Ectodermal cell (in vitro differentiated cells): ENCODE results near the gene FAN1.

Source experiments
- H3K27ac ChIP-seq: 2 replicates; pipeline ENCODE4 v1.7.0; 2013; ENCODE audit warnings: mild to moderate bottlenecking, low read depth, low read length; ENCODE audit not compliant: insufficient read depth, poor library complexity, severe bottlenecking
- H3K27me3 ChIP-seq: 2 replicates; pipeline ENCODE4 v1.7.0; 2013; ENCODE audit warnings: mild to moderate bottlenecking, low read length; ENCODE audit not compliant: insufficient read depth, control insufficient read depth, poor library complexity, severe bottlenecking
- H3K36me3 ChIP-seq: one replicate; pipeline ENCODE4 v1.7.0; 2013; ENCODE audit warnings: low read length; ENCODE audit not compliant: control insufficient read depth, insufficient read depth
- H3K4me1 ChIP-seq: one replicate; pipeline ENCODE4 v1.7.0; 2013; ENCODE audit warnings: low read length; ENCODE audit not compliant: control insufficient read depth, insufficient read depth
- H3K4me3 ChIP-seq: 2 replicates; pipeline ENCODE4 v1.7.0; 2013; ENCODE audit warnings: low read depth, low read length, control low read depth; ENCODE audit not compliant: insufficient read depth
- H3K9me3 ChIP-seq: 2 replicates; pipeline ENCODE4 v1.7.0; 2013; ENCODE audit warnings: mild to moderate bottlenecking, low read length, moderate library complexity; ENCODE audit not compliant: control insufficient read depth
- WGBS, 2 experiments: methylation state at CpG; one replicate each; pipeline ENCODE4 v1.1.7; 2013; ENCODE audit warnings: missing lambda C conversion rate in 2 of 2; 5-methylcytosine and 5-hydroxymethylcytosine counted together

The FAN1 gene

GRCh38 chr15:30953731-30954378 lies 50.1 kb downstream of the FAN1 start:
- Histone ChIP-seq H3K4me1 (no peaks in the 10 kb centered on the region), H3K27me3 (no peaks in the 10 kb centered on the region), H3K9me3 (no peaks in the 10 kb centered on the region), H3K36me3 (peaks cover 34% of the 10 kb centered on the region), H3K4me3 (no peak overlapping the region), H3K27ac (no peak overlapping the region)
- 85 to 88% methylated on average over 7 of the region's 7 CpGs for WGBS, 2 experiments

- Histone ChIP-seq H3K4me3 (no peak overlapping the region), H3K36me3 (peaks cover 34% of the 10 kb centered on the region), H3K4me1 (no peaks in the 10 kb centered on the region), H3K27me3 (no peaks in the 10 kb centered on the region), H3K27ac (no peak overlapping the region), H3K9me3 (no peaks in the 10 kb centered on the region)
- WGBS, 2 experiments = 88% methylated on average over 1 of the region's 1 CpG; no CpG with 5 or more reads in 1 of the 2 experiments
Observed at GRCh38 chr15:30954674-30955073, 51.0 kb downstream of the FAN1 start.

- H3K9me3 ChIP-seq = no peaks in the 10 kb centered on the region
- no peak overlapping the region for H3K4me3 ChIP-seq
- no peaks in the 10 kb centered on the region for H3K4me1 ChIP-seq
- 94 to 98% methylated on average over 6 of the region's 6 CpGs for WGBS, 2 experiments
- H3K27me3 ChIP-seq = no peaks in the 10 kb centered on the region
- no peak overlapping the region for H3K27ac ChIP-seq
- peaks cover 23% of the 10 kb centered on the region for H3K36me3 ChIP-seq
Observed at GRCh38 chr15:30956216-30957124, 52.8 kb downstream of the FAN1 start.

GRCh38 chr15:30958219-30958618 lies 54.5 kb downstream of the FAN1 start:
- no peak overlapping the region for H3K27ac ChIP-seq
- H3K9me3 ChIP-seq = no peaks in the 10 kb centered on the region
- WGBS, 2 experiments = 89 to 95% methylated on average over 5 of the region's 5 CpGs
- H3K4me3 ChIP-seq = no peak overlapping the region
- H3K36me3 ChIP-seq = peaks cover 15% of the 10 kb centered on the region
- no peaks in the 10 kb centered on the region for H3K27me3 ChIP-seq
- no peaks in the 10 kb centered on the region for H3K4me1 ChIP-seq

GRCh38 chr15:30962079-30962478 lies 58.4 kb downstream of the FAN1 start:
- H3K4me1 ChIP-seq = no peaks in the 10 kb centered on the region
- H3K27ac ChIP-seq = no peak overlapping the region
- no peak overlapping the region for H3K4me3 ChIP-seq
- peaks cover 14% of the 10 kb centered on the region for H3K36me3 ChIP-seq
- H3K9me3 ChIP-seq = no peaks in the 10 kb centered on the region
- no peaks in the 10 kb centered on the region for H3K27me3 ChIP-seq

GRCh38 chr15:30962659-30963058 lies 58.9 kb downstream of the FAN1 start:
- Histone ChIP-seq H3K36me3 (peaks cover 12% of the 10 kb centered on the region), H3K27ac (no peak overlapping the region), H3K4me3 (no peak overlapping the region), H3K9me3 (no peaks in the 10 kb centered on the region), H3K27me3 (no peaks in the 10 kb centered on the region), H3K4me1 (no peaks in the 10 kb centered on the region)
- 96 to 98% methylated on average over 2 to 3 of the region's 3 CpGs for WGBS, 2 experiments

- WGBS, 2 experiments = 96 to 100% methylated on average over 2 of the region's 3 CpGs
- Histone ChIP-seq H3K27ac (no peak overlapping the region), H3K27me3 (no peaks in the 10 kb centered on the region), H3K4me3 (no peak overlapping the region), H3K4me1 (no peaks in the 10 kb centered on the region), H3K36me3 (peaks cover 3% of the 10 kb centered on the region), H3K9me3 (no peaks in the 10 kb centered on the region)
Observed at GRCh38 chr15:30963681-30964080, 60.0 kb downstream of the FAN1 start.

- H3K27ac ChIP-seq = no peak overlapping the region
- no peaks in the 10 kb centered on the region for H3K4me1 ChIP-seq
- no peak overlapping the region for H3K4me3 ChIP-seq
- WGBS, 2 experiments = 93 to 99% methylated on average over 1 to 2 of the region's 2 CpGs
- H3K27me3 ChIP-seq = no peaks in the 10 kb centered on the region
- H3K36me3 ChIP-seq = no peaks in the 10 kb centered on the region
- H3K9me3 ChIP-seq = no peaks in the 10 kb centered on the region
Observed at GRCh38 chr15:30969724-30970123, 66.0 kb downstream of the FAN1 start.

- no peaks in the 10 kb centered on the region for H3K9me3 ChIP-seq
- H3K27ac ChIP-seq = no peak overlapping the region
- H3K36me3 ChIP-seq = no peaks in the 10 kb centered on the region
- H3K4me1 ChIP-seq = no peaks in the 10 kb centered on the region
- WGBS, 2 experiments = 91 to 95% methylated on average over 4 of the region's 4 CpGs
- H3K4me3 ChIP-seq = no peak overlapping the region
- H3K27me3 ChIP-seq = no peaks in the 10 kb centered on the region
Observed at GRCh38 chr15:30973379-30973778, 69.7 kb downstream of the FAN1 start.

- Histone ChIP-seq H3K36me3 (no peaks in the 10 kb centered on the region), H3K27ac (no peak overlapping the region), H3K4me3 (no peak overlapping the region), H3K9me3 (no peaks in the 10 kb centered on the region), H3K4me1 (no peaks in the 10 kb centered on the region), H3K27me3 (no peaks in the 10 kb centered on the region)
- WGBS, 2 experiments = 89 to 92% methylated on average over 3 to 5 of the region's 5 CpGs
Observed at GRCh38 chr15:30974112-30974511, 70.4 kb downstream of the FAN1 start.
